Measurements from ENCODE around the gene HACD3.
"Not testable (repeated sequence)": the region's sequence is repeated elsewhere in the genome, so short reads cannot be mapped to it uniquely, and the experiment has no call there.

The HACD3 gene

GRCh38 chr15:65599677-65600076, 69.4 kb downstream of the HACD3 start:
- DNase-seq (ENCODE audit: low read depth, low spot score) = no peak

GRCh38 chr15:65603134-65603533, 72.9 kb downstream of the HACD3 start:
- DNase-seq (ENCODE audit: low read depth, low spot score) = no peak

DNA sequence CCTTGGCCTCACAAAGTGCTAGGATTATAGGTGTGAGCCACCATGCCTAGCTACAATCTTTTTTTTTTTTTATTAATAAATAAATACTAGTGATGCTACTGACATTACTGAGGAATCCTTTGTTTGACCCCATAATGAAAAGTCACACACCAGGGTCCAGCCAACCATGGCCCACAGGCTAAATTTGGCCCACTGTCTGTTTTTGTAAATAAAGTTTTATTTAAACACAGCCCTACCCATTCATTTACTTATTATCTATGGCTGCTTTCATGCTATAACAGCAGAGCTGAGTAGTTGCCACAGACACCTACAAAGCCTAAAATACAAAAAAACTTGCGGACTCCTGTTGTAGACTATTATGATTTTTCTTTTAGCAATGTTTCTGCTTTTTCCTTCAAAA, 73.3 kb downstream of the HACD3 start:
- DNase-seq (ENCODE audit: low read depth, low spot score) = no peak

GRCh38 chr15:65610871-65611718, 80.8 kb downstream of the HACD3 start, which contains the start of gene INTS14:
Gene INTS14, minus strand, starts transcription at chr15:65611131. Its CDS starts 3,751 bp downstream, at chr15:65607380.
- peak; percentile 98 for DNase-seq (ENCODE audit: low read depth, low spot score)

DNA sequence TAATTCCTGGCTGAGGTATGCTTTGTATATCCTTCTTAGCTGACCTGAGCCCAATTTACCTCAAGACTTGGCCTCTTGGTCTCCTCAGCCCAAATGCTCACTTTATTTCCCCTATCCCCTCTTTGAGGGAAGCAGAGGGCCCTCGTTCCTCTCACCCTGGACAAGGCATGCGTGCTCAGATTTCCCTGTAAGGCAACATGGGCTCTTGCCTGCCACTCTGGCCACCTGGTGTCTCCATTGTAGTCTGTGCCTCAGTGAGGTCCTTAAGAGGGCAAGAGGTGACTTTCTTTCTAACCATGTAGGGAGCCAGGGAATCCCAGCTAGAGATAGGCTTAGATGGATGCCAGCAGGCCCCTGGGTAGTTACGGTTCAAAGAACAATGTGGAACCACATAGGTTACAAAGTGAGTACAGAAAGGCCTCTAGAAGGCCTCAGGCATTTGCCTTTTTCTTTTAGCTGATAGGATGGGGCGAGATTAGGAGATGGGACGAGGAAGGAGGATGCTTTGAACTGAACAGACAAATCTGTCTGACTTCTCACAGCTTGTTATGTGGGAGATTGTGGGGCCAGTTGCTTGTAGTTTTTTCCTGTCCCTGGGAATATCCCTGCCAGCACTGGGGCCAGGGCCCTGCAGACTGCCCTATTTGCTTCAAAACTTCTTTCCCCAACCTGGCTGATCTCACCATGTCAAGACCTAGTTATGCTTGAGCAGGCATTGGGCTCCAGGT, 81.8 kb downstream of the HACD3 start:
- peak; percentile 18 for DNase-seq (ENCODE audit: low read depth, low spot score)

DNA sequence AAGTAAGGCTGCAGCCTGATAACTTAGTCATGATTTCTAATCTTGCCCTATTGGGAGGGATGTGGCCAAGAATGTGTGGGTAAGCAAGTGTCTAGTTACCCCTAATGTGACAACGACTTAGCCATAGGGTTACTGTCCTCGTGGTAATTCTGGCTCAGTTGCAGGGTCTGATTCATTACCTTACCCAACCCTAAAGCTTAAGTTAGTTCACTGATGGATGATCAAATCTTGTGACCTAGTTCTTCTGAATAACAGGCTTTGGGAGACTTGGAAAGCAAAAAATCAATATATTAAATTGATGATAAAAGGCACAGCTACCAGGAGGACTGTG, 82.3 kb downstream of the HACD3 start:
- no peak for DNase-seq (ENCODE audit: low read depth, low spot score)

DNA sequence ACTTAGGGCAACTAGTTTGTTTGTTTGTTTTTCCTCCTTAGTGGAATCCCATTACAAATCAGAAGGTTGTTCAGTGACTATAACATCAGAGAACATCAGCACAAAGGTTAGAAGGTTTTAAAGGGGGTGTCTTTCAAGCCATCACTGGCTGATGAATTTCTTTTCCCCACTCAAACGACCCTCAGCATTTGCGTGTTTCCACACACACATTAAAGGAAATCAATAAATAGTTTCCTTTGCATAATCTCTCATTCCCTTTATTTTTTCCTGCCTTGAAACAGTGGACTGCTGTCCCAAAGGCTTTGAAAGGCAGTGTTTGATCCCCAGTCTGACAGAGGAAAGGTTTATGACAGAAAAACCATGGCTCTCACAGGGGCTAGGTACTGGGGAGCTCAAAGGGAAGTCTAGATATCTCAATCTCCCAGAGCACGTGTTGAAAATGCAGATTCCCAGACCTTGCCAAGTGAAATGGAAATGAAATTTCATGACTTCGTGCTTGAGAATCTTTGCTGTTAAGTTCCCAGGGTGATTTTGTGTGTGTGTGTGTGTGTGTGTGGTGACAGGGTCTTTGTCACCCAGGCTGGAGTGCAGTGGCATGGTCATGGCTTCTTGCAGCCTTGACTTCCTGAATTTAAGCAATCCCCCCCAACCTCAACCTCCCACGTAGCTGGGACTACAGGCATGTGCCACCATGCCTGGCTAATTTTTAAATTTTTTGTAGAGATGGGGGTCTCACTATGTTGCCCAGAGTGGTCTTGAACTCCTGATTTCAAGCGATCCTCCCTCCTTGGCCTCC, 82.9 kb downstream of the HACD3 start:
- DNase-seq (ENCODE audit: low read depth, low spot score) = no peak

- not testable (repeated sequence) for DNase-seq (ENCODE audit: low read depth, low spot score)
Observed at GRCh38 chr15:65615887-65616286, 85.6 kb downstream of the HACD3 start.

- no peak for DNase-seq (ENCODE audit: low read depth, low spot score)
Observed at GRCh38 chr15:65618560-65619109, 88.4 kb downstream of the HACD3 start.

DNA sequence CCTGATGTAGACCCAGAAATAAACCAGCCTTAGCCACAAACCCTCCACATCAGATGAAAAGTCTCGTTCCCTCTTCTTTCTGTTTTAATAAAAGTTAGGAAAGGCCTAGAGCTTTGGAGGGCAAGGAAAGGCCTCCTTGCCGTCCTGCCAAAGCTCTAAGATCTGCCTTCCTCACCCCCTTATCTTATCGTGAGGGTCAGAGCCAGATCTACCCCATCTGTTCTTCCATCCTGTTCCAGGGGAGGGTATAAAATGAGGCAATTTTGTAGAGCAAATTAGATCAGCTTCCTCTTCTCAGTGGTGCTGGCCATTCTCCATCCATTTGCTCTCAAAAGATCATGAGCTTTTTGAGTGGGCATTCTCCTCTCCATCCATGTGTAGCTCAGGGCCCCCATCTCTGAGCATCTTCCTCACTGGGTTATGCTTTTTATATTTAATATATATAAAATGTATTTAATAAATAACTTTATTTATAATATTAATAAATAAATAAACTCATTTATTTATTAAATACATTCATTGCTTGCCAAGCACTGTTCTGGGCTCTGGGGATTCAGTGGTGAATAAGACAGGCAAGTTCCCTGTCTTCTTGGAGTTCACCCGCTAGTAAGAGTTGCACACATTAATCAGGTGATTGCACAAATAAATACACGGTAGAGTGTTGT, 89.5 kb downstream of the HACD3 start:
- no peak for DNase-seq (ENCODE audit: low read depth, low spot score)

- no peak for DNase-seq (ENCODE audit: low read depth, low spot score)
Observed at GRCh38 chr15:65620833-65621232, 90.6 kb downstream of the HACD3 start.

DNA sequence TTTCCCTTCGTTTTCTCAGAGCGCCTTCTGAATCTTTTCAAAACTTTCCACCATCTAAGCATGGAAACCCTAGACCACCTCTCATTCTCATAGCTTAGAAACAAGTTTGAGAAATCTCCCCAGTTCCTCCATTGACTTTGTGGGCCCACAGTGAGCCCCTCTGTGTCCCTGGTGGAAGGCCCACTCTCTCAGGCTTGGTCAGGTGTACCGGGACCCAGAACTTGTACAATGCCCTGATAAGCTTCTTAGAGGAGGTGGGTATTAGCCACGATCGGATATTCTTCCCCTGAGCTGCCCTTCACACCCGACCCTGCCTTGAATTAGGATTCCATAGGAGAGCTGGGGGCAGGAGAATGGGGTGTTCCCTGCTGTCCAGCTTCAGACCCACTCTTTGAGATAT, 91.4 kb downstream of the HACD3 start, which contains the start of gene SLC24A1:
Gene SLC24A1 (plus strand): TSS at position 301 of the 400 bp plus-strand sequence. CDS start 2,143 bp downstream, outside the sequence.
- no peak for DNase-seq (ENCODE audit: low read depth, low spot score)

GRCh38 chr15:65623103-65623502, 92.8 kb downstream of the HACD3 start:
- DNase-seq (ENCODE audit: low read depth, low spot score) = no peak

GRCh38 chr15:65626856-65627255, 96.6 kb downstream of the HACD3 start:
- DNase-seq (ENCODE audit: low read depth, low spot score) = no peak

All from ELF-1 (cell line).